Rectal smooth muscle tissue (tissue), 1 donor: ENCODE measurements around the gene SCN2B.

Experiments used
- H3K27ac ChIP-seq: one replicate; pipeline ENCODE4 v1.7.0; 2013; ENCODE audit warnings: low read depth, low read length, inconsistent platforms
- H3K27me3 ChIP-seq: one replicate; pipeline ENCODE4 v1.7.0; 2013; ENCODE audit warnings: low read length; ENCODE audit not compliant: control insufficient read depth, insufficient read depth
- H3K36me3 ChIP-seq: one replicate; pipeline ENCODE4 v1.7.0; 2013; ENCODE audit warnings: low read length; ENCODE audit not compliant: control insufficient read depth, insufficient read depth
- H3K4me1 ChIP-seq: one replicate; pipeline ENCODE4 v1.7.0; 2013; ENCODE audit warnings: low read length; ENCODE audit not compliant: control insufficient read depth, insufficient read depth
- H3K4me3 ChIP-seq: one replicate; pipeline ENCODE4 v1.7.0; 2013; ENCODE audit warnings: low read length
- H3K9ac ChIP-seq: one replicate; pipeline ENCODE4 v1.7.0; 2013; ENCODE audit warnings: low read length

Gene SCN2B

GRCh38 chr11:118214210-118214914, 37.9 kb upstream of the SCN2B start:
- no peak overlapping the region for H3K27ac ChIP-seq

DNA sequence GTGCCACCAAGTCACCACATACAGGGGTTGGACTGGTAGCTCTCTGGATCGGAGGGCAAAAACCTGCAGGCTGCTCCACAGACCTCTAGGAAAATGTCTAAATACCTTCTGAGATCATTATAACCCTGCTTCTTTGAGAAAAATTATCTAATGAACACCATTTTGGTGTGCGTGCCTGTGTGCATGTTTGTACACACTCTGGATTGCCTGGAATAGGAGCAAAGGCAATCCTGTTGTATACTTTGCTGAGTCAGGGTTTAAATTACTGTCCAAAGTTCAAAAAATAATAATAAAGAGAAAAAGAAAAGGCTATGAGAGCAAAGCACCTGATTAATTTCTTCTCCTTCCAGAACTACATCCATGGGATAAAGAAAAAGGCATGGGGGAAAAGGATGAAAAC, 37.3 kb upstream of the SCN2B start:
- no peaks in the 10 kb centered on the region for H3K36me3 ChIP-seq
- H3K9ac ChIP-seq, result no peak overlapping the region
- no peaks in the 10 kb centered on the region for H3K4me1 ChIP-seq
- no peaks in the 10 kb centered on the region for H3K27me3 ChIP-seq
- H3K4me3 ChIP-seq, result no peak overlapping the region
- no peak overlapping the region for H3K27ac ChIP-seq

More at GRCh38 chr11:118214210-118214914, 37.9 kb upstream of the SCN2B start:
- Histone ChIP-seq H3K4me3 (no peak overlapping the region), H3K36me3 (no peaks in the 10 kb centered on the region), H3K27me3 (no peaks in the 10 kb centered on the region), H3K4me1 (no peaks in the 10 kb centered on the region), H3K9ac (no peak overlapping the region)

DNA sequence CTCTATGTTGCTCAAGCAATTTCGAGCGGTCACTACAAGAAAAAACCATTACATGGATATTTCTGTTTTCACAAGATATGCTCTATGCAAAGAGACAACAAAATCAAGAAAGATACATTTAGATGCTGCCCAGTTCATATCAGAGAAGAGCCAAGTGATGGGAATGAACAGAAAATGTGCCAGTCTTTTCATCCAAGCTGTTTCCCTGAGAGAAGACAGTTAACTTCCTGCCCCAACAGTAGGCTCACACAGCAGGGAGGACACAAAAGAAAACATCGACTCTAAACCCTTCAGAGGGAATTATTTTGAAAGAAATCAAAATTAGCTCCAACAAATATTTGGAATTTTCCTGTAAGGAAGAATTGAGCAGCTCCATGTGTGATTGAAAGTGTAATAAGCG, 36.8 kb upstream of the SCN2B start:
- no peak overlapping the region for H3K4me3 ChIP-seq
- H3K27me3 ChIP-seq, result no peaks in the 10 kb centered on the region
- no peak overlapping the region for H3K9ac ChIP-seq
- H3K27ac ChIP-seq, result no peak overlapping the region
- H3K36me3 ChIP-seq, result no peaks in the 10 kb centered on the region
- no peaks in the 10 kb centered on the region for H3K4me1 ChIP-seq

DNA sequence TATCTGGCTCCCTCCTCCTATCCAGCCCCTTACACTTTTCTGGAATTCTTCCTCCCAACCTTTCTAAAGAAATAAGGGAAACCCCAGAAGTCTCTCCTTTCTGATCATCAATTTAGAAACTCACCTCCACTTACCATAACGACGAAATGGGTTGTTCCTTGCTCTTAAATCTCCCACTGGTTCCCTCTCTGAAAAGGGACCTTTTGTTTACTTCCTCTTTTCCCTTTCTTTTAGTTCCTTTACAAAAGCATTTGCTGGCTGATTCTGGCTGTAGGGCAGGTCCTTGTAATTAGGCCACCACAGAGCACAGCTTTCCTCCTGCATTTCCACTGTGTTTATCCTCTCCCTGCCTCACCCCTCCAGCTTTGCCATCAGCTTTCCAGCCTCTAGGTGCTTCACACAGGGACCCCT, 36.3 kb upstream of the SCN2B start:
- no peak overlapping the region for H3K4me3 ChIP-seq
- H3K27ac ChIP-seq, result no peak overlapping the region
- H3K27me3 ChIP-seq, result no peaks in the 10 kb centered on the region
- no peaks in the 10 kb centered on the region for H3K4me1 ChIP-seq
- H3K36me3 ChIP-seq, result no peaks in the 10 kb centered on the region
- H3K9ac ChIP-seq, result no peak overlapping the region

GRCh38 chr11:118212131-118212725, 35.8 kb upstream of the SCN2B start:
- Histone ChIP-seq H3K4me3 (no peak overlapping the region), H3K27me3 (no peaks in the 10 kb centered on the region), H3K36me3 (no peaks in the 10 kb centered on the region), H3K9ac (no peak overlapping the region), H3K4me1 (no peaks in the 10 kb centered on the region), H3K27ac (no peak overlapping the region)

DNA sequence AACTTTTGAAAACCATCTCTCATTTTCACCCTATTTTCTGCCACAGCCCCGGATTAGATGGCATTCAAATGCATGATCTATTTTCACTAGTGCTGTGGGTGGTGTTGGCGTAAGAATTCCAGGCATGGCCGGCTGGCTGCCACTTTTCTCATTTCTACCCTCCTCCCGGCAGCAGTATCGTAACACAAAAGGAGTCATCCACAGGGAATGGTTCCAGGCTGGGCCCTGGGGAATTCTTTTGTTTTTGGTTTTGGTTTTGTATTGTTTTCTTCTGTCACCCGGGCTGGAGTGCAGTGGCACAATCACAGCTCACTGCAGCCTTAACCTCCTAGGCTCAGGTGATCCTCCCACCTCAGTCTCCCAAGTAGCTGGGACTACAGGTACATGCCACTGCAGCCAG, 34.6 kb upstream of the SCN2B start:
- Histone ChIP-seq H3K27me3 (no peaks in the 10 kb centered on the region), H3K36me3 (no peaks in the 10 kb centered on the region), H3K27ac (no peak overlapping the region), H3K9ac (no peak overlapping the region), H3K4me3 (no peak overlapping the region), H3K4me1 (no peaks in the 10 kb centered on the region)

DNA sequence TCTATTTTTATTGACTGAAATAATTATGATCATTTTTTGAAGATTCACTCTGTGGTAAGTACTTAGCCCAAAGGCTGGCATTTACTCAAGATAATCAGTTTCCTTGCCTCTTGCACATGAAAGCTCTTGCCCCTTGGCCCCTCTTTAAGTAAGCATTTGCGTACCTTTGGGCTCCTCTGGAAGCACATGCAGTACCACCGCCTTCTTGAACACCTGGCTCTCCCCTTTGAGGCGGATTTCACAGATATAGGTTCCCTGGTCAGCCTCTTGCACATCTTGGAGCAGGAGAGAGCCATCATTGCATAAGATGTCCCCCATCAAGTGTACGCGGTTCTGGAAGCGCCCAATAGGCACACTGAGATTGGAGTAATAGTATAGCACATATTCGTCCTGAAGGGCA, 33.9 kb upstream of the SCN2B start:
- Histone ChIP-seq H3K27ac (no peak overlapping the region), H3K36me3 (no peaks in the 10 kb centered on the region), H3K4me3 (no peak overlapping the region), H3K4me1 (no peaks in the 10 kb centered on the region), H3K27me3 (no peaks in the 10 kb centered on the region), H3K9ac (no peak overlapping the region)

- Histone ChIP-seq H3K27me3 (no peaks in the 10 kb centered on the region), H3K9ac (no peak overlapping the region), H3K4me3 (no peak overlapping the region), H3K4me1 (no peaks in the 10 kb centered on the region), H3K36me3 (no peaks in the 10 kb centered on the region), H3K27ac (no peak overlapping the region)
Measured at GRCh38 chr11:118209033-118209432, 32.6 kb upstream of the SCN2B start.

DNA sequence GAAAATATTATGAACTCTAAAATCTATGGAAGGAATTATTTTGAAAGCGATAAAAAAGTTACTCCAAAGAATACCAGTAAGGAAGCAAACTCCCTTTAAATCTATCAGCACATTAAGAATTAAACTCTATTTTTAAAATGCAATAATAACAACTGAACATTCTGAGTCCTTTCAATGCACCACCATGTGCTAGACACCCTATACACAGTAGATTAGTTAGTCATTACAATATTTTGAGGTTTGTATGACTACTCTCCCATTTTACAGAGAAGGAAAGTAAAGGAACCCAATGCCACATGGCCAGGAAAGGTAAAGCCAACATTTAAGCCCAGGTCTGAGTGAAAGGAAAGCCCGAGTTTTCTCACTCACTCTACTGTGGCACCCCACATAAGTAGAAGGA, 30.6 kb upstream of the SCN2B start:
- Histone ChIP-seq H3K9ac (no peak overlapping the region), H3K4me3 (no peak overlapping the region), H3K36me3 (no peaks in the 10 kb centered on the region), H3K4me1 (no peaks in the 10 kb centered on the region), H3K27ac (no peak overlapping the region), H3K27me3 (no peaks in the 10 kb centered on the region)

DNA sequence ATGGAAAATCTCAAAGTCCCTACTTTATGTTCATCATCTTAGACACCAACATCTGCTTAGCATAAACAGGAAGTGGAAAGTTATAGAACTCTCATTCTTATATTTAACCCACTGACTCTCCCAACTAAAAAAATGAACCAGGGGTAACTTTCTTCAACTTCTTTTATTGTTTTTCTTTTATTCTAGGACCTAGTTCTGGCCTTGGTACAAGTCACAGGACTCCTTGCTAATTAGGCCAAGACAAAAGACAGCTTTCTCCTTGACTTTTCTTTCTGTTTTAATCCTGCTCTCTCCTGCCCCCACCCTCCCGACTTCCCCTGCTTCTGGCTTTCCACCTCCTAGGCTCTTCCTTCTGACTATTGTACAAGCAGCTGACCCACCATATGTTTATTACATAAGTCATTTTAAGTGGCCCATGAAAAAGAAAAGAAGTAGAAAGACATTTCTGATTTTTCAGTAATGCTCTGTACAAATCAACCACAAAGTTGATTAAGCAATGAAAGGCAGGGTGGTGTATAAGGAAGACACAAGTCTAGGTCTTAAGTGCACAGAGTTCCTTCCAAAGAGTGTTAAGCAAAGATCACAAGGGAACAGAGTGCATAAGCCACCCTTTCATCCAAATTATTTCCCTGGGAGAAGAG, 30.1 kb upstream of the SCN2B start:
- Histone ChIP-seq H3K27ac (no peak overlapping the region), H3K27me3 (no peaks in the 10 kb centered on the region), H3K4me1 (no peaks in the 10 kb centered on the region)

DNA sequence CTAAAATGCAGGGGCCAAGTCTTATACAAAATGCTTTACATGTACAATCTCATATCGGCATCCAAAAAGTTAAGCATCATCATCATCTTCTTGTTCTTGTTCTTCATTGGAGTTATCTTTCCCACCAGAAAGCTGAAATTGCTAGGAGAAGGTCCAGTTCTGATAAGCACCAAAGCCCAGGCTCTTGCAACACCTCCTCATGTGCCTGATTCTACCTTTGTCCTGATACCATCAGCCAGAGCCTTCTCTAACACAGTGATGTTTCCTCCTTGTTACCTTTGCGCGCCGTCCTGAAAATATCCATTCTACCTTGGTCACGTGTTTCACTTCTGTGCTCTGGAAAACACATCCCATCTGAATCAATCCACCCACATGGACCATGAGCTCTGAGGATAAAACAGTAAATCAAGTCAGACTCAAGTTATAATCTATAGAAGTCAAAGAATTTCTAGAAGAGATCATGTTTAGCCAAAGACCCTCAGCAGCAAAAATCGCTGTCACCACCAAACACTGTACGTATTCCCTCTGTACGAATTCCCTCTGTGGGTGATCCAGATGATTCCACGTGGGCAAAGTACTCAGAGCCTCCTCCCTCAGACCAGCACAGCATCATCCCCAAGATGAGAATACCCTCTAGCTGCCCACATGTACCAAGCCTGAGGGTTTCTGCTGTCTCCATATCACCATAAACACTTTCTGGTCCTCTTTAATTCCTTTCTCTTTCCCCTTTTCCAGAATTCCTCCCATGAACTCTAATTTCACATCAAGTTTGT, 29.4 kb upstream of the SCN2B start:
- H3K9ac ChIP-seq, result no peak overlapping the region
- H3K27me3 ChIP-seq, result no peaks in the 10 kb centered on the region
- no peaks in the 10 kb centered on the region for H3K36me3 ChIP-seq
- no peak overlapping the region for H3K27ac ChIP-seq
- no peak overlapping the region for H3K4me3 ChIP-seq
- no peaks in the 10 kb centered on the region for H3K4me1 ChIP-seq

More for the DNA sequence above, 30.1 kb upstream of the SCN2B start:
- no peak overlapping the region for H3K4me3 ChIP-seq
- no peak overlapping the region for H3K9ac ChIP-seq
- no peaks in the 10 kb centered on the region for H3K36me3 ChIP-seq

DNA sequence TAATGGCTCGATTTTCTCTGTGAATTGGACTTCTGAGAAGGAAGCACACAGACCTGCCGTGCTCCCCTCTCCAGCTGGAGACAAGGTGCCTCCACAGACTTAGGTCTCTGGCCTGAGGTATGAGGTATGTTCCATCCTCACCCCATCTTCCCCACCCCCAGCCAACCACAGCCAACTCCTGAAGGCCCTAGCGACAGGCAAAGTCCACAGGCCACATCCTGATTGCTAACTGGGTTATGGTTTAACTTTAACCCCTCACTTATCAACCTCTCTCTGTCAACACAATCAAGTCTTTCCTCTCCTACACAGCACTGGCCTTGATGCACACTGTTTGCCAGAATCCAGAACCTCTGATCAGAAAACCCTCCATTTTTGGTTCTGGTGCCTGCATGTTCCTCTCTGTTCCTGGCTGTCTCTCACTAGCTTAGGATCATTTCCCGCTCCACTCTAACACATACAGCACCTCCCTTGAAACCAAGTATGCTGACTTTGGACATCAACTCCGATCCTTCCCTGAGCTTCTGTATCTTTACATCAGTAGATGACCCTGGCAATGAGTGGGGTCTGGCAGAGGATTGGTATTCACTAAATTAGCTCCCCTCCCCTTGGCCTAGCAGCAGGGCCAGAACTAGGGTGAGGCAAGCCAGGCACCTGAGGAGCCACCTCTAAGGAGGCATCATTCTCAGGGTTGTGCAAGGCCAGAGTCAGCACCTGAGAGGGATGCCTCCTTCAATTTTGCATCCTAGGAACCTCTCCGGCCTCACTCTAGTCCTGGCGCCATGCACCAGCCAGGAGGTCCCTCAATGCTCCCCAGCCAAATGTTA, 26.4 kb upstream of the SCN2B start:
- Histone ChIP-seq H3K27me3 (no peaks in the 10 kb centered on the region), H3K27ac (no peak overlapping the region), H3K36me3 (no peaks in the 10 kb centered on the region), H3K4me1 (peaks cover 8% of the 10 kb centered on the region), H3K4me3 (no peak overlapping the region), H3K9ac (no peak overlapping the region)
